ENCODE data around the gene FBXW7.

FBXW7 gene

DNA sequence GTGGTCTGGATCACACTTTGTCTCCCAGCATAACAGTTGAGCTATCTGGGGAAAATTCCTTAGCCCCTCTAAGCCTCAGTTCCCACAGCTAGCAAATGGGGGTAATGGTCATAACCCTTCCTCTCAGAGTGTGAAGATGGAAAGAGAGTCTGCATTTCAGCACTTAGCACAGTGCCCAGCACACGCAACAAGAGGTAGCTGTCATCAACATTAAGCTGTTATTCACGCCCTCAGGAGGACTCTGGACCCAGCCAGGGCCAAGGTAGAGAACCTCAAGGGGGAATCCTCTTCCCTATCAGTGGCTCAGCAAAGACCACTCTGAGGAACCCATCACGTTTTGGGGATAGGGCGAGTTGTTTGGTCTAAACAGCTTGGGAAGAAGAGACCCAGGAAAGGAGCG, 258.6 kb downstream of the FBXW7 start:
- DNase-seq = no peak

DNA sequence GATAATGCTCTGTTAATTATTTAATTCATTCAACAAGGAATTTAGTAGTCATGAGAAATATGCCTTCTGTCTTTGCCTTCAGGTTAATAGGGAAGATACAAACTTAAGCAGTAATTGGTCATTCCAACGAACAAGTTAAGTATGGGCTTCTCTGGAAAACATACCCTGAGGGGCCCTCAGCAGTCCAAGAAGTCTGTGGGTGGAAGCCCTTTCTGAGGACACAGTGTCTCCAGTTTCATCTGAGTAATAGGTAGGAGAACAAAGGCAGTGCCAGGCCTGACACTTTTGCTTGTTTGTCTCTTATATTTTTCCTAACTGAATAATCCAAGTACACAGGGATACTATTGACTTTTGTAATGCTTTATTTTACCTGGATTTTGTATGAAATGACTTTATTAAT, 262.5 kb downstream of the FBXW7 start:
- no peak for DNase-seq
